HCT116 (cell line): ENCODE data around the gene SLC35A1. TPM values are rescaled to one million over a fixed set of nuclear protein-coding genes. Genes with fewer than 3 reads are reported as not detected.

Source experiments
- ATAC-seq: fragments of 200-7000 bp; cut with Tn5 transposase; 2 replicates; pipeline ENCODE4 v1.9.1; 2020; ENCODE audit warnings: mild to moderate bottlenecking, moderate library complexity
- BruUV-seq: library from RNA; stranded (reverse); fragments of 400-500 nt; replicated peaks from 2 replicates; lab custom pipeline; 2021; lab: Mats Ljungman, UMichigan
- CTCF ChIA-PET: fragments of 300-600 bp; sonication (Branson Sonifier 250); formaldehyde crosslinking; loops from one replicate; lab custom pipeline; 2021; ENCODE audit warnings: antibody characterized with exemption; lab: Charles Lee
- POLR2A ChIA-PET: fragments of 300-600, 350-600 bp; sonication (Branson Sonifier 250); formaldehyde crosslinking; loops from one replicate; lab custom pipeline; 2021; ENCODE audit warnings: antibody characterized with exemption; lab: Charles Lee
- RAD21 ChIA-PET, 2 experiments: fragments of 300-600 bp; sonication (Branson Sonifier 250); formaldehyde crosslinking; loops; one replicate each; lab custom pipeline; 2023; ENCODE audit warnings: low total read pairs in 2 of 2; ENCODE audit not compliant: uncharacterized antibody in 2 of 2, unreplicated experiment in 2 of 2, low non-redundant PET in 1 of 2; lab: Charles Lee
- DNase-seq: peaks from one replicate; pipeline ENCODE4 v3.0.0-alpha.2; 2010; ENCODE audit warnings: low read depth, low spot score
- H2AFZ ChIP-seq: fragments of 200-600 bp; shearing (Covaris generic), sonication (generic); 2 replicates; pipeline ENCODE4 v1.6.1; 2017; ENCODE audit warnings: low read depth, mixed run types, mixed read lengths, antibody characterized with exemption, low read length; ENCODE audit not compliant: poor library complexity, severe bottlenecking
- H3K27ac ChIP-seq: 2 replicates; pipeline ENCODE4 v1.5.1; 2012; ENCODE audit warnings: low read depth, low read length
- H3K27me3 ChIP-seq: fragments of 200-600 bp; sonication (generic); 2 replicates; pipeline ENCODE4 v1.6.1; 2016; ENCODE audit warnings: mixed run types, low read length, mixed read lengths; ENCODE audit not compliant: insufficient read depth
- H3K36me3 ChIP-seq, 2 experiments: fragments of 200-500 bp in 1 of 2; fragments of 200-600 bp in 1 of 2; sonication (Bioruptor generic) in 1 of 2; sonication (generic) in 1 of 2; 2 replicates each; pipeline versions ENCODE4 v1.5.1 to v1.6.1; 2014 to 2016; ENCODE audit warnings: low read length in 2 of 2, inconsistent platforms in 1 of 2, mixed read lengths in 1 of 2, mixed run types in 1 of 2; ENCODE audit not compliant: insufficient read depth in 2 of 2, control insufficient read depth in 1 of 2
- H3K4me1 ChIP-seq, 2 experiments: fragments of 200-600 bp in 1 of 2; sonication (generic) in 1 of 2; 2 replicates each; pipeline versions ENCODE4 v1.5.1 to v1.6.1; 2012 to 2017; ENCODE audit warnings: low read length in 2 of 2, inconsistent platforms in 1 of 2, mild to moderate bottlenecking in 1 of 2, mixed read lengths in 1 of 2, mixed run types in 1 of 2, moderate library complexity in 1 of 2; ENCODE audit not compliant: insufficient read depth in 2 of 2, control insufficient read depth in 1 of 2
- H3K4me2 ChIP-seq: fragments of 200-600 bp; sonication (generic); 2 replicates; pipeline ENCODE4 v1.6.1; 2017; ENCODE audit warnings: mixed run types, low read length, mixed read lengths
- H3K4me3 ChIP-seq, 2 experiments: fragments of 200-600 bp in 1 of 2; sonication (generic) in 1 of 2; replicated peaks in 1 of 2; 2 replicates each; pipeline ENCODE4 v1.5.1; 2011 to 2016; ENCODE audit warnings: low read length in 2 of 2, control low read depth in 1 of 2, low read depth in 1 of 2, mild to moderate bottlenecking in 1 of 2, mixed read lengths in 1 of 2, mixed run types in 1 of 2
- H3K79me2 ChIP-seq: fragments of 200-600 bp; sonication (generic); 2 replicates; pipeline ENCODE4 v1.6.1; 2017; ENCODE audit warnings: mild to moderate bottlenecking, mixed run types, low read length, moderate library complexity, mixed read lengths; ENCODE audit not compliant: insufficient read depth
- H3K9ac ChIP-seq: fragments of 200-600 bp; sonication (generic); 2 replicates; pipeline ENCODE4 v1.6.1; 2016; ENCODE audit warnings: low read length, mixed read lengths
- H3K9me2 ChIP-seq: fragments of 200-600 bp; sonication (generic), shearing (Covaris generic); 2 replicates; pipeline ENCODE4 v1.6.1; 2017; ENCODE audit warnings: mixed run types, mild to moderate bottlenecking, moderate library complexity; ENCODE audit not compliant: insufficient read depth
- H3K9me3 ChIP-seq, 2 experiments: fragments of 200-500 bp in 1 of 2; fragments of 200-600 bp in 1 of 2; sonication (Bioruptor generic) in 1 of 2; sonication (generic) in 1 of 2; 2 replicates each; pipeline ENCODE4 v1.6.1; 2014 to 2017; ENCODE audit warnings: low read length in 2 of 2, mixed read lengths in 2 of 2, inconsistent platforms in 1 of 2, low read depth in 1 of 2, mild to moderate bottlenecking in 1 of 2, mixed run types in 1 of 2, moderate library complexity in 1 of 2; ENCODE audit not compliant: control insufficient read depth in 1 of 2, insufficient read depth in 1 of 2
- H4K20me1 ChIP-seq: fragments of 200-600 bp; sonication (generic), shearing (Covaris generic); 2 replicates; pipeline ENCODE4 v1.6.1; 2017; ENCODE audit warnings: mixed run types, mild to moderate bottlenecking, moderate library complexity; ENCODE audit not compliant: insufficient read depth
- ATF3 ChIP-seq: IDR thresholded peaks from 2 replicates; pipeline ENCODE4 v1.6.1; 2012
- CEBPB ChIP-seq: IDR thresholded peaks from 2 replicates; pipeline ENCODE4 v1.6.1; 2012; ENCODE audit warnings: low read depth
- CTCF ChIP-seq, 3 experiments: fragments of 200-600 bp in 1 of 3; sonication (generic) in 1 of 3; IDR thresholded peaks in 2 of 3; conservative IDR thresholded peaks in 1 of 3; 2 replicates each; pipeline ENCODE4 v1.5.1; 2012 to 2017; ENCODE audit warnings: low read depth in 2 of 3, low read length in 2 of 3, antibody characterized with exemption in 1 of 3, borderline replicate concordance in 1 of 3, control low read depth in 1 of 3, mild to moderate bottlenecking in 1 of 3, mixed read lengths in 1 of 3, mixed run types in 1 of 3, moderate library complexity in 1 of 3; ENCODE audit not compliant: insufficient read depth in 1 of 3
- EGR1 ChIP-seq: IDR thresholded peaks from 2 replicates; pipeline ENCODE4 v1.6.1; 2012; ENCODE audit warnings: low read depth
- ELF1 ChIP-seq: IDR thresholded peaks from 2 replicates; pipeline ENCODE4 v1.6.1; 2012; ENCODE audit warnings: low read depth, borderline replicate concordance
- EZH2 ChIP-seq: fragments of 200-600 bp; sonication (generic); IDR thresholded peaks from 2 replicates; pipeline ENCODE4 v1.6.1; 2017; ENCODE audit warnings: antibody characterized with exemption, mixed run types
- EZH2phosphoT487 ChIP-seq: fragments of 200-600 bp; IDR thresholded peaks from 2 replicates; pipeline ENCODE4 v1.6.1; 2018; ENCODE audit warnings: antibody characterized with exemption, borderline replicate concordance
- JUND ChIP-seq: IDR thresholded peaks from 2 replicates; pipeline ENCODE4 v1.6.1; 2012
- POLR2A ChIP-seq: IDR thresholded peaks from 2 replicates; pipeline ENCODE4 v1.7.0; 2011; ENCODE audit warnings: borderline replicate concordance; ENCODE audit not compliant: insufficient read depth, insufficient read length; ENCODE audit errors: extremely low read depth
- POLR2AphosphoS5 ChIP-seq: IDR thresholded peaks from 2 replicates; pipeline ENCODE4 v1.6.1; 2011; ENCODE audit warnings: mild to moderate bottlenecking, low read depth, low read length, moderate library complexity
- TCF7L2 ChIP-seq: IDR thresholded peaks from 2 replicates; pipeline ENCODE4 v1.7.0; 2011; ENCODE audit warnings: borderline replicate concordance, inconsistent platforms; ENCODE audit not compliant: insufficient read depth, insufficient read length; ENCODE audit errors: extremely low read depth
- YY1 ChIP-seq: IDR thresholded peaks from 2 replicates; pipeline ENCODE4 v1.6.1; 2011; ENCODE audit warnings: low read length, low read depth, moderate library complexity, mild to moderate bottlenecking; ENCODE audit not compliant: insufficient replicate concordance; ENCODE audit errors: extremely low read depth
- ZNF274 ChIP-seq: fragments of 200-500 bp; sonication (Bioruptor generic); IDR thresholded peaks from 2 replicates; pipeline ENCODE4 v1.6.1; 2014; ENCODE audit warnings: mild to moderate bottlenecking, low read depth, low read length, inconsistent platforms
- intact Hi-C: fragments of 100-400 bp; cut with micrococcal nuclease; formaldehyde crosslinking; loops from 2 replicates; pipeline ENCODE4 v1.10.0; 2022
- total RNA-seq: library from RNA; stranded (reverse); gene quantifications from one replicate; pipeline ENCODE4 v1.2.1, GENCODE V29; 2021; ENCODE audit not compliant: unreplicated experiment

Gene SLC35A1
- total RNA-seq, 1 experiment from 2014 or later: 29.1 TPM

- BruUV-seq: no TSS peak
- TF ChIP-seq POLR2AphosphoS5 (no peak), ZNF274 (no peak), YY1 (no peak)
- H3K27me3 ChIP-seq: no peaks in the 10 kb centered on the region
- peaks cover 0 to 4% of the 10 kb centered on the region in 2 experiments; a peak in 1 of 4 replicates for H3K9me3 ChIP-seq
- no peak overlapping the region for H3K9ac ChIP-seq
- H3K4me2 ChIP-seq: no peak overlapping the region
- H4K20me1 ChIP-seq: no peaks in the 10 kb centered on the region
- no peak overlapping the region for H2AFZ ChIP-seq
- no peak for DNase-seq
- POLR2A ChIA-PET: no interaction called here
- no peaks in the 10 kb centered on the region for H3K9me2 ChIP-seq
- RAD21 ChIA-PET: no interaction called here
- no peaks in the 10 kb centered on the region for H3K4me1 ChIP-seq
- peaks cover 3 to 27% of the 10 kb centered on the region in 2 experiments; a peak in 2 of 4 replicates for H3K36me3 ChIP-seq
- no peak for ATAC-seq
- CTCF ChIA-PET: no interaction called here
- H3K4me3 ChIP-seq: no peak overlapping the region
- no peak overlapping the region for H3K27ac ChIP-seq
- no peaks in the 10 kb centered on the region for H3K79me2 ChIP-seq
- intact Hi-C loops: no loop called here
Observed at GRCh38 chr6:87540539-87540938, 67.8 kb downstream of the SLC35A1 start.

- no TSS peak for BruUV-seq
- intact Hi-C loops: no loop called here
- Histone ChIP-seq H3K27me3 (no peaks in the 10 kb centered on the region), H3K27ac (no peak overlapping the region), H3K9me2 (no peaks in the 10 kb centered on the region), H4K20me1 (no peaks in the 10 kb centered on the region), H3K4me3 (no peak overlapping the region), H3K4me2 (no peak overlapping the region), H3K9ac (no peak overlapping the region), H3K4me1 (no peaks in the 10 kb centered on the region), H3K36me3 (peaks cover 3 to 27% of the 10 kb centered on the region in 2 experiments; a peak in 2 of 4 replicates), H3K9me3 (peaks cover 0 to 4% of the 10 kb centered on the region in 2 experiments; a peak in 1 of 4 replicates), H2AFZ (no peak overlapping the region), H3K79me2 (no peaks in the 10 kb centered on the region)
- no peak for DNase-seq
- RAD21 ChIA-PET: no interaction called here
- ATAC-seq: no peak
- TF ChIP-seq POLR2A (no peak), TCF7L2 (no peak), EZH2phosphoT487 (no peak), JUND (no peak), ELF1 (no peak), ATF3 (no peak), EZH2 (no peak), CTCF (IDR thresholded peaks at IDR 0.05 in 2 of 3, conservative IDR thresholded peaks at IDR 0.05 in 1 of 3; ENCODE audit: borderline replicate concordance in 1 of 3, insufficient read depth in 1 of 3, low read depth in 2 of 3, low read length in 2 of 3) (no peak), POLR2AphosphoS5 (no peak), EGR1 (no peak), YY1 (no peak), CEBPB (no peak)
- CTCF ChIA-PET: no interaction called here
- POLR2A ChIA-PET: no interaction called here
Observed at GRCh38 chr6:87541041-87541440, 68.3 kb downstream of the SLC35A1 start.
